GM12872 (cell line): ENCODE measurements around the gene ITGA11.

Source experiments
- CTCF ChIP-seq: IDR thresholded peaks from 3 replicates; pipeline ENCODE4 v1.5.1; 2011; ENCODE audit warnings: low read depth, mild to moderate bottlenecking, low read length, moderate library complexity; ENCODE audit not compliant: insufficient read depth

The ITGA11 gene

GRCh38 chr15:68252925-68253534, 178.9 kb downstream of the ITGA11 start:
- peak; percentile 78 for TF ChIP-seq CTCF

GRCh38 chr15:68249058-68249713, 182.8 kb downstream of the ITGA11 start:
- no peak for TF ChIP-seq CTCF
